NCI-H774 (cell line): Measurements from ENCODE around the gene MYLK2.

Experiments
- DNase-seq: peaks from one replicate; lab custom pipeline; 2025; lab: John Stamatoyannopoulos, UW

The MYLK2 gene

DNA sequence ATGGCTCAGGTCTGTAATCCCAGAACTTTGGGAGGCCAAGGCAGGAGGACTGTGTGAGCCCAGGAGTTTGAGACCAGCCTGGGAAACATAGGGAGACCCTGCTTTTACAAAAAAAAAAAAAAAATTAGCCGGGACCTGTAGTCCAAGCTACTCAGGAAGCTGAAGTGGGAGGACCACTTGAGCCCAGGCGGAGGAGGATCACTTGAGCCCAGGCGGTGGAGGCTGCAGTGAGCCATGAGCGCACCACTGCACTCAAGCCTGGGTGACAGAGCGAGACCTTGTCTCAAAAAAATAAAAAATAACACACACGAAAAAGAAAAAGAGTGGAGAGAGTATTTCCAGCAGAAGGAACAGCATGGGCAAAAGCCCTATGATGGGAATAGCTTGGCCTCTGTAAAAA, 53.2 kb downstream of the MYLK2 start:
- DNase-seq = no peak

- DNase-seq = no peak
Measured at GRCh38 chr20:31875671-31876070, 56.5 kb downstream of the MYLK2 start.

- DNase-seq = no peak
Measured at GRCh38 chr20:31877684-31878083, 58.5 kb downstream of the MYLK2 start.

DNA sequence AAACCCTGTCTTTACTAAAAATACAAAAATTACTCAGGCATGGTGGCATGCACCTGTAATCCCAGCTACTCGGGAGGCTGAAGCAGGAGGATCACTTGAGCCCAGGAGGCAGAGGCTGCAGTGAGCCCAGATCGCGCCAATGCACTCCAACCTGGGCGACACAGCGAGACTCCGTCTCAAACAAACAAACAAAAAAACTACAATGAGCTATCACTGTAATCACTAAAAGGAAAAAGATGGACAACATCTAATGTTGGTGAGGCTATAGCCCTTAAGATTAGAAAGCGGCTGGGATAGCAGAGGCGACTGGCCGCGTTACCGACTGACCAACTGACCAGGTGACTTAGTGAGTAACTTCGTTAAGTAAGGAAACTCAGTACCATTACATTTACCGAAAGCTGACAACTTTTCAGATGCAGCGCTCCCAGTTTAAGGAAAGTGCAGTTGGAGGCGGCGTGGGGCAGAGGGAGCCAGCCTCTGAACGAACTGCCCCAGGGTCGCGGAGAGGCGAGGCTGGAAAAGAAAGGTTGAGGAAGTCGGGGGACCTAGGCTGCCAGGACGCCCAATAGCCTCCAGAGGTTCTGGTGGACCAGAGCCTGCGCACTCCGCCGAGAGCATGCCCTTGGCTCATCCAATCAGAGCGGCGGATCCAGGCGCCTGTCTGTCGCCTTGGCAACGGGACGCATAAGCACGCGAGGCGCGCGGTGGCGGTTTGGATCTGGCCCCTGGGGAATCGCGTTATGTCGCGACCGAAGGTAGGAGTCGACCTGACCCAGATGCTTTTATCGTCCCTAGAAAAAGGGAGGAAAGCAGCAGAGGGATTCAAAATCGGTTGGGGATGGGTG, 60.2 kb downstream of the MYLK2 start:
- peak; percentile 95 for DNase-seq

DNA sequence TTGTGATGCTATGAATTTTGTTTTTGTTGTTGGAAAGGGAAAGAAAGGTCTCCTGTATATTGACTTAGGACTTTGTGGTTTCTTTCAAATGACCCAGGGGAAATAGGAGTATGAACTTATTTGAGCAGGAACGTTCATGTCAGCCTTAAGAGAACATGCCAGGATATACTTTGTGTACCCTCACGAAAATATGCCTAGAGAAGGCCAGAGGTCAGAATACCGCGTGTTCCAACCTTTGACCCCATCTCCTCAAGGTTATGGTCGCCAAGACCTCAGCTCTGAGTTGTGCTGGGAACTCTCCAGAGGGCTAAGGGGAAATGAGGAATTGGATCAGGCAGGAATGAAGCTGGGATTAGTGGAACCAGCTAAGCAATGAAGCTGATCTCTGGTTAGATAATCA, 62.8 kb downstream of the MYLK2 start:
- no peak for DNase-seq

GRCh38 chr20:31883829-31884228, 64.7 kb downstream of the MYLK2 start:
- no peak for DNase-seq
